GM12891 (cell line): ENCODE measurements around the gene PSMD11.

Experiments used
- POLR2A ChIP-seq: IDR thresholded peaks from 2 replicates; pipeline ENCODE4 v1.6.1; 2011; ENCODE audit warnings: low read depth, low read length, control low read depth
- TAF1 ChIP-seq: IDR thresholded peaks from 2 replicates; pipeline ENCODE4 v1.6.1; 2011; ENCODE audit warnings: low read depth, low read length, control low read depth

- no peak for TF ChIP-seq TAF1
- no peak for TF ChIP-seq POLR2A
These were observed 39.7 kb downstream of the PSMD11 start for GRCh38 chr17:32484041-32484461.
